HepG2 (cell line): ENCODE measurements around the gene TM4SF5. TPM values are rescaled to one million over a fixed set of nuclear protein-coding genes. Genes with fewer than 3 reads are reported as not detected.

Experiments
- ADNP ChIP-seq: sonication (generic); formaldehyde crosslinking; IDR thresholded peaks from 2 replicates; pipeline ENCODE4 v1.4.0; 2020; ENCODE audit warnings: missing genetic modification reagents
- ATAD3A ChIP-seq: sonication (generic); formaldehyde crosslinking; IDR thresholded peaks from 2 replicates; pipeline ENCODE4 v1.4.0; 2020; ENCODE audit warnings: missing genetic modification reagents
- BRD4 ChIP-seq: sonication (generic); formaldehyde crosslinking; IDR thresholded peaks from 2 replicates; pipeline ENCODE4 v1.4.0; 2020; ENCODE audit warnings: missing genetic modification reagents
- CREB3 ChIP-seq: sonication (generic); formaldehyde crosslinking; IDR thresholded peaks from 2 replicates; pipeline ENCODE4 v1.5.0; 2020; ENCODE audit warnings: missing genetic modification reagents
- DNMT3B ChIP-seq: conservative IDR thresholded peaks from 2 replicates; pipeline ENCODE4 v1.6.1; 2016; ENCODE audit warnings: missing biosample characterization, control low read depth
- HIVEP1 ChIP-seq: sonication (generic); formaldehyde crosslinking; IDR thresholded peaks from 2 replicates; pipeline ENCODE4 v1.4.0; 2020; ENCODE audit warnings: mild to moderate bottlenecking, missing genetic modification reagents
- IKZF4 ChIP-seq: sonication (generic); formaldehyde crosslinking; IDR thresholded peaks from 2 replicates; pipeline ENCODE4 v1.5.1; 2020; ENCODE audit warnings: borderline replicate concordance, mild to moderate bottlenecking, low read depth, missing genetic modification reagents; ENCODE audit errors: not compliant biosample characterization
- MIER3 ChIP-seq: IDR thresholded peaks from 2 replicates; pipeline ENCODE4 v1.6.1; 2016; ENCODE audit warnings: missing compliant biosample characterization, borderline replicate concordance
- MXI1 ChIP-seq: IDR thresholded peaks from 3 replicates; pipeline ENCODE4 v1.6.1; 2012; ENCODE audit warnings: low read depth, low read length, inconsistent platforms, borderline replicate concordance
- NCOR1 ChIP-seq: fragments of 200-600 bp; sonication (generic); IDR thresholded peaks from 2 replicates; pipeline ENCODE4 v1.7.0; 2017; ENCODE audit warnings: antibody characterized with exemption, low read length, borderline replicate concordance
- NRL ChIP-seq: sonication (generic); formaldehyde crosslinking; IDR thresholded peaks from 2 replicates; pipeline ENCODE4 v1.5.0; 2020; ENCODE audit warnings: missing genetic modification reagents, mild to moderate bottlenecking, moderate library complexity, borderline replicate concordance
- RCOR2 ChIP-seq: IDR thresholded peaks from 2 replicates; pipeline ENCODE4 v1.6.1; 2016; ENCODE audit warnings: missing biosample characterization, missing genetic modification reagents
- SMYD3 ChIP-seq: sonication (generic); formaldehyde crosslinking; IDR thresholded peaks from 2 replicates; pipeline ENCODE4 v1.8.1; 2023; ENCODE audit warnings: mild to moderate bottlenecking, missing genetic modification reagents
- TP53 ChIP-seq: sonication (generic); formaldehyde crosslinking; conservative IDR thresholded peaks from 2 replicates; pipeline ENCODE4 v1.4.0; 2020; ENCODE audit warnings: missing genetic modification reagents
- ZBTB26 ChIP-seq: IDR thresholded peaks from 2 replicates; pipeline ENCODE4 v1.6.1; 2016; ENCODE audit warnings: missing compliant biosample characterization, missing genetic modification reagents, borderline replicate concordance
- ZNF235 ChIP-seq: sonication (generic); formaldehyde crosslinking; IDR thresholded peaks from 2 replicates; pipeline ENCODE4 v1.8.1; 2023; ENCODE audit warnings: mild to moderate bottlenecking, missing genetic modification reagents, borderline replicate concordance
- ZNF24 ChIP-seq: fragments of 450-650 bp; IDR thresholded peaks from 2 replicates; pipeline ENCODE4 v1.6.1; 2017; ENCODE audit warnings: antibody characterized with exemption, mild to moderate bottlenecking
- ZNF563 ChIP-seq: sonication (generic); formaldehyde crosslinking; IDR thresholded peaks from 2 replicates; pipeline ENCODE4 v1.8.0; 2022; ENCODE audit warnings: mild to moderate bottlenecking, moderate library complexity, missing genetic modification reagents
- ZNF577 ChIP-seq: sonication (generic); formaldehyde crosslinking; IDR thresholded peaks from 2 replicates; pipeline ENCODE4 v1.4.0; 2020; ENCODE audit warnings: mild to moderate bottlenecking, low read depth, missing genetic modification reagents, borderline replicate concordance
- ZNF670 ChIP-seq: sonication (generic); formaldehyde crosslinking; IDR thresholded peaks from 2 replicates; pipeline ENCODE4 v1.8.0; 2022; ENCODE audit warnings: mild to moderate bottlenecking, missing genetic modification reagents, borderline replicate concordance
- polyA plus RNA-seq, 8 experiments: library from polyadenylated mRNA; depleted of rRNA in 3 of 8; stranded (reverse) in 7 of 8; unstranded in 1 of 8; fragments of >200 nt; fragmentation: Illumina TruSeq in 4 of 8; extraction: Trizol in 4 of 8; gene quantifications; 2 replicates each; pipeline versions ENCODE4 v1.2.1 to v1.2.3, GENCODE V29; 2011 to 2016; ENCODE audit warnings: low read depth in 4 of 8, missing spikeins in 1 of 8, mixed read lengths in 1 of 8; ENCODE audit not compliant: insufficient read depth in 1 of 8
- total RNA-seq, 5 experiments: library from RNA; depleted of rRNA; stranded (reverse); fragments of >200 nt; fragmentation: Illumina TruSeq; extraction: Trizol; gene quantifications; 2 replicates each; pipeline ENCODE4 v1.2.3, GENCODE V29; 2016; ENCODE audit warnings: low read depth in 1 of 5
- TF ChIP-seq, protein P1 (sequence below): sonication (generic); formaldehyde crosslinking; IDR thresholded peaks from 2 replicates; pipeline ENCODE4 v1.5.1; 2020; ENCODE audit warnings: missing genetic modification reagents, mild to moderate bottlenecking, borderline replicate concordance
- TF ChIP-seq, protein P2 (sequence below): IDR thresholded peaks from 2 replicates; pipeline ENCODE4 v1.6.1; 2012; ENCODE audit warnings: low read length, improper control_type of control experiment

The TM4SF5 gene
- total and polyA plus RNA-seq, 2 of the 13 experiments (the other 11 are each of a cell fraction or from before 2014, with no cell fraction given) = 30.1 to 126 TPM

GRCh38 chr17:4788807-4789700 is 17.4 kb downstream of the TM4SF5 start, which contains the start of gene GLTPD2 (continued):
- TF ChIP-seq, protein P1, sequence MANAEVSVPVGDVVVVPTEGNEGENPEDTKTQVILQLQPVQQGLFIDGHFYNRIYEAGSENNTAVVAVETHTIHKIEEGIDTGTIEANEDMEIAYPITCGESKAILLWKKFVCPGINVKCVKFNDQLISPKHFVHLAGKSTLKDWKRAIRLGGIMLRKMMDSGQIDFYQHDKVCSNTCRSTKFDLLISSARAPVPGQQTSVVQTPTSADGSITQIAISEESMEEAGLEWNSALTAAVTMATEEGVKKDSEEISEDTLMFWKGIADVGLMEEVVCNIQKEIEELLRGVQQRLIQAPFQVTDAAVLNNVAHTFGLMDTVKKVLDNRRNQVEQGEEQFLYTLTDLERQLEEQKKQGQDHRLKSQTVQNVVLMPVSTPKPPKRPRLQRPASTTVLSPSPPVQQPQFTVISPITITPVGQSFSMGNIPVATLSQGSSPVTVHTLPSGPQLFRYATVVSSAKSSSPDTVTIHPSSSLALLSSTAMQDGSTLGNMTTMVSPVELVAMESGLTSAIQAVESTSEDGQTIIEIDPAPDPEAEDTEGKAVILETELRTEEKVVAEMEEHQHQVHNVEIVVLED (CRISPR knock-in tag) = peak; percentile 44; the same call in 1 of the 2 replicates
- peak; percentile 49; the same call in 1 of the 2 replicates for TF ChIP-seq ZBTB26 (CRISPR knock-in tag)
- TF ChIP-seq, protein P2, sequence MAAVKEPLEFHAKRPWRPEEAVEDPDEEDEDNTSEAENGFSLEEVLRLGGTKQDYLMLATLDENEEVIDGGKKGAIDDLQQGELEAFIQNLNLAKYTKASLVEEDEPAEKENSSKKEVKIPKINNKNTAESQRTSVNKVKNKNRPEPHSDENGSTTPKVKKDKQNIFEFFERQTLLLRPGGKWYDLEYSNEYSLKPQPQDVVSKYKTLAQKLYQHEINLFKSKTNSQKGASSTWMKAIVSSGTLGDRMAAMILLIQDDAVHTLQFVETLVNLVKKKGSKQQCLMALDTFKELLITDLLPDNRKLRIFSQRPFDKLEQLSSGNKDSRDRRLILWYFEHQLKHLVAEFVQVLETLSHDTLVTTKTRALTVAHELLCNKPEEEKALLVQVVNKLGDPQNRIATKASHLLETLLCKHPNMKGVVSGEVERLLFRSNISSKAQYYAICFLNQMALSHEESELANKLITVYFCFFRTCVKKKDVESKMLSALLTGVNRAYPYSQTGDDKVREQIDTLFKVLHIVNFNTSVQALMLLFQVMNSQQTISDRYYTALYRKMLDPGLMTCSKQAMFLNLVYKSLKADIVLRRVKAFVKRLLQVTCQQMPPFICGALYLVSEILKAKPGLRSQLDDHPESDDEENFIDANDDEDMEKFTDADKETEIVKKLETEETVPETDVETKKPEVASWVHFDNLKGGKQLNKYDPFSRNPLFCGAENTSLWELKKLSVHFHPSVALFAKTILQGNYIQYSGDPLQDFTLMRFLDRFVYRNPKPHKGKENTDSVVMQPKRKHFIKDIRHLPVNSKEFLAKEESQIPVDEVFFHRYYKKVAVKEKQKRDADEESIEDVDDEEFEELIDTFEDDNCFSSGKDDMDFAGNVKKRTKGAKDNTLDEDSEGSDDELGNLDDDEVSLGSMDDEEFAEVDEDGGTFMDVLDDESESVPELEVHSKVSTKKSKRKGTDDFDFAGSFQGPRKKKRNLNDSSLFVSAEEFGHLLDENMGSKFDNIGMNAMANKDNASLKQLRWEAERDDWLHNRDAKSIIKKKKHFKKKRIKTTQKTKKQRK = no peak
- TF ChIP-seq HIVEP1 (CRISPR knock-in tag) = peak; percentile 48; the same call in 1 of the 2 replicates
- TF ChIP-seq ZNF235 (CRISPR knock-in tag) = no peak
- no peak for TF ChIP-seq ATAD3A (CRISPR knock-in tag)
- no peak for TF ChIP-seq ZNF24
- no peak for TF ChIP-seq SMYD3 (CRISPR knock-in tag)
- no peak for TF ChIP-seq ZNF563 (CRISPR knock-in tag)
- TF ChIP-seq MIER3 (CRISPR knock-in tag) = 0 out of 2 replicates have a peak, but pooled peaks have one; percentile 35
- TF ChIP-seq NCOR1 = 0 out of 2 replicates have a peak, but pooled peaks have one; percentile 1
- TF ChIP-seq DNMT3B = no peak
- no peak for TF ChIP-seq TP53 (CRISPR knock-in tag)
- no peak for TF ChIP-seq NRL (CRISPR knock-in tag)
- no peak for TF ChIP-seq ADNP
- TF ChIP-seq IKZF4 (CRISPR knock-in tag) = no peak
- TF ChIP-seq ZNF670 (CRISPR knock-in tag) = peak; percentile 64; the same call in 1 of the 2 replicates
- TF ChIP-seq ZNF577 (CRISPR knock-in tag) = no peak
- peak; percentile 79; the same call in 1 of the 3 replicates for TF ChIP-seq MXI1
- no peak for TF ChIP-seq CREB3 (CRISPR knock-in tag)
- TF ChIP-seq BRD4 (CRISPR knock-in tag) = peak; percentile 86
- TF ChIP-seq RCOR2 (CRISPR knock-in tag) = no peak
